Natural killer cell (primary cell): ENCODE data around the gene AKAP6. TPM values are rescaled to one million over a fixed set of nuclear protein-coding genes. Genes with fewer than 3 reads are reported as not detected.

Experiments
- ATAC-seq, 3 donors: fragments of 150-1000 bp in 2 of 3; fragments of 200-7000 bp in 1 of 3; cut with Tn5 transposase; 1 replicate in 1 of 3; 2 replicates in 2 of 3; pipeline ENCODE4 v1.10.0; 2021; ENCODE audit warnings: mild to moderate bottlenecking in 2 of 3, moderate library complexity in 2 of 3
- DNase-seq, 2 donors: peaks; one replicate each; pipeline versions ENCODE4 v3.0.0 to v3.0.0-alpha.2; 2013 to 2021; ENCODE audit warnings: mixed read lengths in 1 of 2
- H3K27ac ChIP-seq: one replicate; pipeline ENCODE4 v1.5.1; 2013; ENCODE audit warnings: mild to moderate bottlenecking, low read length
- H3K27me3 ChIP-seq: one replicate; pipeline ENCODE4 v1.6.1; 2013; ENCODE audit warnings: low read length; ENCODE audit not compliant: control insufficient read depth, insufficient read depth
- H3K36me3 ChIP-seq: one replicate; pipeline ENCODE4 v1.6.1; 2013; ENCODE audit warnings: low read length; ENCODE audit not compliant: control insufficient read depth, insufficient read depth
- H3K4me1 ChIP-seq: one replicate; pipeline ENCODE4 v1.6.1; 2013; ENCODE audit warnings: low read length; ENCODE audit not compliant: control insufficient read depth, insufficient read depth
- H3K4me3 ChIP-seq: one replicate; pipeline ENCODE4 v1.5.1; 2013; ENCODE audit warnings: low read length
- H3K9me3 ChIP-seq: one replicate; pipeline ENCODE4 v1.6.1; 2013; ENCODE audit warnings: low read length; ENCODE audit not compliant: control insufficient read depth, insufficient read depth
- H3K27ac Mint-ChIP-seq, 2 donors: one replicate each; pipeline ENCODE4 v1.8.0; 2022; ENCODE audit warnings: mild to moderate bottlenecking in 2 of 2, mixed read lengths in 2 of 2, moderate library complexity in 1 of 2
- H3K27me3 Mint-ChIP-seq, 2 donors: one replicate each; pipeline ENCODE4 v1.8.0; 2022; ENCODE audit warnings: low read depth in 2 of 2, mixed read lengths in 2 of 2
- H3K36me3 Mint-ChIP-seq: one replicate; pipeline ENCODE4 v1.8.0; 2022; ENCODE audit warnings: mixed read lengths
- H3K4me1 Mint-ChIP-seq, 2 donors: one replicate each; pipeline ENCODE4 v1.8.0; 2022; ENCODE audit warnings: mixed read lengths in 2 of 2
- H3K4me3 Mint-ChIP-seq: one replicate; pipeline ENCODE4 v1.8.0; 2022; ENCODE audit warnings: mild to moderate bottlenecking, moderate library complexity, mixed read lengths
- H3K9me3 Mint-ChIP-seq, 2 donors: one replicate each; pipeline ENCODE4 v1.8.0; 2022; ENCODE audit warnings: mixed read lengths in 2 of 2
- CTCF ChIP-seq: fragments of 200-600 bp; IDR thresholded peaks from one replicate; pipeline ENCODE4 v1.8.0; 2022; ENCODE audit warnings: antibody characterized with exemption
- WGBS: methylation state at CpG from one replicate; pipeline ENCODE4 v1.1.7; 2013; ENCODE audit warnings: missing lambda C conversion rate; ENCODE audit not compliant: insufficient coverage; 5-methylcytosine and 5-hydroxymethylcytosine counted together
- intact Hi-C: fragments of 100-400 bp; cut with micrococcal nuclease; formaldehyde crosslinking; loops from one replicate; pipeline ENCODE4 v1.14.2; 2022
- total RNA-seq, 4 donors: library from RNA; stranded (reverse); fragments of 120-200 nt in 1 of 4; gene quantifications; one replicate each; pipeline versions ENCODE4 v1.2.3 to v1.2.4, GENCODE V29; 2013 to 2022

The AKAP6 gene
- total RNA-seq, 3 donors from 2014 or later (not counting 1 experiment from before 2014, with no cell fraction given): 0.21 to 1.3 (median 0.80) TPM

GRCh38 chr14:32809255-32809654 is 480.2 kb downstream of the AKAP6 start:
- no peak overlapping the region for H3K4me3 Mint-ChIP-seq
- DNase-seq (no peak), ATAC-seq (no peak)
- H3K27ac Mint-ChIP-seq: no peak overlapping the region
- no peak for TF ChIP-seq CTCF
- H3K36me3 Mint-ChIP-seq: no peaks in the 10 kb centered on the region
- no peaks in the 10 kb centered on the region for H3K36me3 ChIP-seq
- no peaks in the 10 kb centered on the region for H3K4me1 Mint-ChIP-seq
- no peak overlapping the region for H3K4me3 ChIP-seq
- H3K9me3 ChIP-seq: peaks cover 5% of the 10 kb centered on the region
- WGBS: 32% methylated on average over 2 of the region's 2 CpGs
- peaks cover 6 to 8% of the 10 kb centered on the region in 2 donors for H3K9me3 Mint-ChIP-seq
- no peaks in the 10 kb centered on the region for H3K27me3 Mint-ChIP-seq
- H3K27ac ChIP-seq: no peak overlapping the region
- H3K4me1 ChIP-seq: no peaks in the 10 kb centered on the region
- intact Hi-C loops: no loop called here
- H3K27me3 ChIP-seq: no peaks in the 10 kb centered on the region

- no peak for DNase-seq
- Histone ChIP-seq H3K27ac (no peak overlapping the region), H3K4me1 (no peaks in the 10 kb centered on the region), H3K36me3 (no peaks in the 10 kb centered on the region), H3K9me3 (no peaks in the 10 kb centered on the region), H3K4me3 (no peak overlapping the region), H3K27me3 (no peaks in the 10 kb centered on the region)
- ATAC-seq: no peak
- WGBS: 88% methylated on average over 3 of the region's 4 CpGs
- TF ChIP-seq CTCF: no peak
- no peaks in the 10 kb centered on the region for H3K4me1 Mint-ChIP-seq
- no peak overlapping the region for H3K4me3 Mint-ChIP-seq
- H3K27ac Mint-ChIP-seq: no peak overlapping the region
- no peaks in the 10 kb centered on the region for H3K27me3 Mint-ChIP-seq
- no peaks in the 10 kb centered on the region for H3K36me3 Mint-ChIP-seq
- H3K9me3 Mint-ChIP-seq: peaks cover 2 to 5% of the 10 kb centered on the region in 2 donors
- intact Hi-C loops: no loop called here
Measured at GRCh38 chr14:32813401-32813800, 484.3 kb downstream of the AKAP6 start.

GRCh38 chr14:32814721-32815120 is 485.6 kb downstream of the AKAP6 start:
- no peaks in the 10 kb centered on the region for H3K36me3 Mint-ChIP-seq
- H3K27ac Mint-ChIP-seq: no peak overlapping the region
- H3K27me3 Mint-ChIP-seq: no peaks in the 10 kb centered on the region
- intact Hi-C loops: no loop called here
- no peaks in the 10 kb centered on the region for H3K27me3 ChIP-seq
- no peak for DNase-seq
- no peaks in the 10 kb centered on the region for H3K9me3 ChIP-seq
- H3K9me3 Mint-ChIP-seq: peaks cover 2 to 5% of the 10 kb centered on the region in 2 donors
- 57% methylated on average over 1 of the region's 1 CpG for WGBS
- H3K36me3 ChIP-seq: no peaks in the 10 kb centered on the region
- H3K4me3 ChIP-seq: no peak overlapping the region
- ATAC-seq: no peak
- H3K27ac ChIP-seq: no peak overlapping the region
- no peak overlapping the region for H3K4me3 Mint-ChIP-seq
- TF ChIP-seq CTCF: no peak
- H3K4me1 ChIP-seq: no peaks in the 10 kb centered on the region
- no peaks in the 10 kb centered on the region for H3K4me1 Mint-ChIP-seq

- no peaks in the 10 kb centered on the region for H3K4me1 Mint-ChIP-seq
- no peak overlapping the region for H3K4me3 Mint-ChIP-seq
- intact Hi-C loops: no loop called here
- no peak overlapping the region for H3K27ac ChIP-seq
- H3K36me3 ChIP-seq: no peaks in the 10 kb centered on the region
- no peaks in the 10 kb centered on the region for H3K9me3 ChIP-seq
- H3K4me1 ChIP-seq: no peaks in the 10 kb centered on the region
- no peak overlapping the region for H3K4me3 ChIP-seq
- H3K27me3 ChIP-seq: no peaks in the 10 kb centered on the region
- H3K27me3 Mint-ChIP-seq: no peaks in the 10 kb centered on the region
- H3K36me3 Mint-ChIP-seq: no peaks in the 10 kb centered on the region
- peaks cover 2 to 5% of the 10 kb centered on the region in 2 donors for H3K9me3 Mint-ChIP-seq
- no peak overlapping the region for H3K27ac Mint-ChIP-seq
- no peak for ATAC-seq
- TF ChIP-seq CTCF: no peak
- no peak for DNase-seq
Measured at GRCh38 chr14:32816588-32816987, 487.5 kb downstream of the AKAP6 start.
